HFFc6 (cell line): ENCODE measurements around the gene NPC2. TPM values are rescaled to one million over a fixed set of nuclear protein-coding genes. Genes with fewer than 3 reads are reported as not detected.

Experiments
- DNase-seq: peaks from one replicate; pipeline ENCODE4 v3.0.0-alpha.2; 2018
- H3K27ac Mint-ChIP-seq: 2 replicates; pipeline ENCODE4 v1.8.0; 2020; ENCODE audit warnings: mild to moderate bottlenecking, mixed read lengths
- H3K27me3 Mint-ChIP-seq: 2 replicates; pipeline ENCODE4 v1.8.0; 2021; ENCODE audit warnings: mild to moderate bottlenecking, moderate library complexity, mixed read lengths; ENCODE audit not compliant: insufficient read depth
- H3K36me3 Mint-ChIP-seq: 2 replicates; pipeline ENCODE4 v1.8.0; 2021; ENCODE audit warnings: low read depth, mixed read lengths
- H3K4me1 Mint-ChIP-seq: 2 replicates; pipeline ENCODE4 v1.8.0; 2020; ENCODE audit warnings: low read depth, mixed read lengths
- H3K4me3 Mint-ChIP-seq: 2 replicates; pipeline ENCODE4 v1.8.0; 2020; ENCODE audit warnings: mild to moderate bottlenecking, moderate library complexity, mixed read lengths
- H3K9me3 Mint-ChIP-seq: 2 replicates; pipeline ENCODE4 v1.8.0; 2020; ENCODE audit warnings: mild to moderate bottlenecking, mixed read lengths
- total RNA-seq, 6 experiments: library from RNA; stranded (reverse); fragmentation: NEBNext Ultra II Directional; extraction: Animal tissue kit (Norgen Biotek cat#: 25700); gene quantifications; 2 replicates in 1 of 6; 3 replicates in 5 of 6; pipeline ENCODE4 v1.2.3, GENCODE V29; 2021
- TF ChIP-seq, protein P1 (sequence below): fragments of 200-600 bp; sonication (generic); IDR thresholded peaks from 2 replicates; pipeline ENCODE4 v1.5.0; 2021; ENCODE audit warnings: antibody characterized with exemption, mild to moderate bottlenecking

The NPC2 gene
- total RNA-seq, 6 experiments from 2014 or later: 69.1 to 89.9 (median 78.8) TPM

GRCh38 chr14:74465335-74465734 lies 27.8 kb downstream of the NPC2 start:
- no peak for DNase-seq
- H3K36me3 Mint-ChIP-seq: no peaks in the 10 kb centered on the region
- H3K27ac Mint-ChIP-seq: no peak overlapping the region
- H3K4me3 Mint-ChIP-seq: no peak overlapping the region
- H3K9me3 Mint-ChIP-seq: no peaks in the 10 kb centered on the region
- H3K4me1 Mint-ChIP-seq: peaks cover 2% of the 10 kb centered on the region
- H3K27me3 Mint-ChIP-seq: peaks cover 48% of the 10 kb centered on the region
- TF ChIP-seq, protein P1, sequence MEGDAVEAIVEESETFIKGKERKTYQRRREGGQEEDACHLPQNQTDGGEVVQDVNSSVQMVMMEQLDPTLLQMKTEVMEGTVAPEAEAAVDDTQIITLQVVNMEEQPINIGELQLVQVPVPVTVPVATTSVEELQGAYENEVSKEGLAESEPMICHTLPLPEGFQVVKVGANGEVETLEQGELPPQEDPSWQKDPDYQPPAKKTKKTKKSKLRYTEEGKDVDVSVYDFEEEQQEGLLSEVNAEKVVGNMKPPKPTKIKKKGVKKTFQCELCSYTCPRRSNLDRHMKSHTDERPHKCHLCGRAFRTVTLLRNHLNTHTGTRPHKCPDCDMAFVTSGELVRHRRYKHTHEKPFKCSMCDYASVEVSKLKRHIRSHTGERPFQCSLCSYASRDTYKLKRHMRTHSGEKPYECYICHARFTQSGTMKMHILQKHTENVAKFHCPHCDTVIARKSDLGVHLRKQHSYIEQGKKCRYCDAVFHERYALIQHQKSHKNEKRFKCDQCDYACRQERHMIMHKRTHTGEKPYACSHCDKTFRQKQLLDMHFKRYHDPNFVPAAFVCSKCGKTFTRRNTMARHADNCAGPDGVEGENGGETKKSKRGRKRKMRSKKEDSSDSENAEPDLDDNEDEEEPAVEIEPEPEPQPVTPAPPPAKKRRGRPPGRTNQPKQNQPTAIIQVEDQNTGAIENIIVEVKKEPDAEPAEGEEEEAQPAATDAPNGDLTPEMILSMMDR: no peak

DNA sequence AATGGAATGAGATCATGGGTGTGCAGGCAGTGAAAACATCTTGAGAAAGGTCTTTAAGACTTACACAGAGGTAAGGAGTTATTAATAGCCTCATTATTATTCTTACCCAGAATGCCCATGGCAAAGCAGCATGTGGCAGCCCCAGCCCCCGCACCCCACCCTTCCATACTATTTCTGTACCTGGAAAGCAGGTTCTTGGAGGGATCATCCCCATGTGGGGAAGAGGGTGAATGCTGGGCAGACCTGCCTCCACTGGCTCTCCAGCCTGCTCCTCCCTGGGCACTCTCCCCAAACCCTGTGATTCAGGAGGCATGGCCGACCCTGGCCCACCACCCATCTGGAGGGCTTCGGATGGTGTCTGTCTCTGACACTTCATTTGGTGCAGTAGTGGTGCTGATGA lies 28.3 kb downstream of the NPC2 start:
- Mint-ChIP-seq H3K9me3 (no peaks in the 10 kb centered on the region), H3K27ac (no peak overlapping the region), H3K4me3 (no peak overlapping the region), H3K27me3 (peaks cover 44% of the 10 kb centered on the region), H3K4me1 (peaks cover 8% of the 10 kb centered on the region), H3K36me3 (no peaks in the 10 kb centered on the region)
- DNase-seq: no peak
- TF ChIP-seq, protein P1: no peak

GRCh38 chr14:74463697-74464096 lies 29.4 kb downstream of the NPC2 start:
- DNase-seq: no peak
- no peaks in the 10 kb centered on the region for H3K36me3 Mint-ChIP-seq
- TF ChIP-seq, protein P1: no peak
- H3K4me1 Mint-ChIP-seq: peaks cover 12% of the 10 kb centered on the region
- peaks cover 40% of the 10 kb centered on the region for H3K27me3 Mint-ChIP-seq
- H3K4me3 Mint-ChIP-seq: no peak overlapping the region
- no peaks in the 10 kb centered on the region for H3K9me3 Mint-ChIP-seq
- no peak overlapping the region for H3K27ac Mint-ChIP-seq

- TF ChIP-seq, protein P1: no peak
- H3K9me3 Mint-ChIP-seq: no peaks in the 10 kb centered on the region
- DNase-seq: no peak
- no peaks in the 10 kb centered on the region for H3K36me3 Mint-ChIP-seq
- H3K27me3 Mint-ChIP-seq: peaks cover 40% of the 10 kb centered on the region
- no peak overlapping the region for H3K4me3 Mint-ChIP-seq
- no peak overlapping the region for H3K27ac Mint-ChIP-seq
- peaks cover 12% of the 10 kb centered on the region for H3K4me1 Mint-ChIP-seq
Measured at GRCh38 chr14:74462993-74463392, 30.1 kb downstream of the NPC2 start.

GRCh38 chr14:74459976-74460375 lies 33.1 kb downstream of the NPC2 start:
- peaks cover 12% of the 10 kb centered on the region for H3K4me1 Mint-ChIP-seq
- no peak for DNase-seq
- H3K4me3 Mint-ChIP-seq: no peak overlapping the region
- H3K27ac Mint-ChIP-seq: no peak overlapping the region
- no peaks in the 10 kb centered on the region for H3K36me3 Mint-ChIP-seq
- H3K9me3 Mint-ChIP-seq: no peaks in the 10 kb centered on the region
- H3K27me3 Mint-ChIP-seq: peaks cover 55% of the 10 kb centered on the region
- TF ChIP-seq, protein P1: no peak
